ENCODE results near the gene ANKS1A. TPM values are rescaled to one million over a fixed set of nuclear protein-coding genes. Genes with fewer than 3 reads are reported as not detected.
A peak's percentile ranks its signal among the peaks of the same experiment; 100 is the strongest.

The ANKS1A gene
- total RNA-seq, 2 experiments from 2014 or later, result 6.0 to 6.7 TPM

GRCh38 chr6:34922177-34922663, 33.2 kb downstream of the ANKS1A start:
- Mint-ChIP-seq H3K36me3 (ENCODE audit: low read depth) (peaks cover 1% of the 10 kb centered on the region), H3K9me3 (no peaks in the 10 kb centered on the region), H3K4me3 (no peak overlapping the region), H3K27ac (no peak overlapping the region), H3K4me1 (ENCODE audit: low read depth) (peaks cover 7% of the 10 kb centered on the region), H3K27me3 (no peaks in the 10 kb centered on the region)
- ChIA-PET CTCF (no interaction called here), POLR2A (interaction anchor here (0.8 kb wide), 1 partner anchor 13 kb away, joined by 3 read pairs; no protein-coding TSS in a partner anchor)
- no peak for TF ChIP-seq CTCF (IDR thresholded peaks at IDR 0.05)
- intact Hi-C loops (cut with micrococcal nuclease), result no loop called here
- ATAC-seq (peak; percentile 58), DNase-seq (no peak)

GRCh38 chr6:34924831-34925625, 36.0 kb downstream of the ANKS1A start:
- ChIA-PET POLR2A (interaction anchor here (0.6 kb wide), 1 partner anchor 23 kb away, joined by 3 read pairs; no protein-coding TSS in a partner anchor), CTCF (interaction anchor here (1.7 kb wide), 1 partner anchor 62 kb away, joined by 4 read pairs; no protein-coding TSS in a partner anchor)
- TF ChIP-seq CTCF (IDR thresholded peaks at IDR 0.05), result no peak
- Mint-ChIP-seq H3K27ac (no peak overlapping the region), H3K4me1 (ENCODE audit: low read depth) (peaks cover 5% of the 10 kb centered on the region), H3K36me3 (ENCODE audit: low read depth) (no peaks in the 10 kb centered on the region), H3K9me3 (no peaks in the 10 kb centered on the region), H3K4me3 (no peak overlapping the region), H3K27me3 (no peaks in the 10 kb centered on the region)
- no peak for DNase-seq
- no peak for ATAC-seq
- intact Hi-C loops (cut with micrococcal nuclease), result no loop called here

DNA sequence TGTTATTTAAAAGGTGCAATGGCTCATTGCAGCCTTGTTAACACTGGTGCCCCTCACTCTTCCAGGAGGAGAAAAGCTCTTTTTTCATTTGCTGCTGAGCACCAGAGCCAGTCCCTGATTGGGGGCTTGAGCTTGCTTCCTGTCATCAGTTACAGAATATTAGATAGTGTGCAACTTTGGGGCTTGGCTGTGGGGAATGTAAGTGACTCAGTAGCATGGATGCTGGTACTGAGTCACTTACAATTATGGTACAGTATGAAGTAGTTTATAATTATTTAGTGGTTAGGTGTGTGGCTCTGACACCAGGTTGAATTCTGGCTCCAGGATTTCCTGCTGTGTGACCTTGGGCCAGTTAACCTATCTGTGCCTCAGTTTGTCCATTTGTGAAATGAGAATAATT, 37.6 kb downstream of the ANKS1A start:
- H3K27ac Mint-ChIP-seq, result no peak overlapping the region
- ATAC-seq (peak; percentile 55), DNase-seq (no peak)
- H3K4me3 Mint-ChIP-seq, result no peak overlapping the region
- no peaks in the 10 kb centered on the region for H3K9me3 Mint-ChIP-seq
- H3K4me1 Mint-ChIP-seq (ENCODE audit: low read depth), result peaks cover 5% of the 10 kb centered on the region
- no peaks in the 10 kb centered on the region for H3K36me3 Mint-ChIP-seq (ENCODE audit: low read depth)
- H3K27me3 Mint-ChIP-seq, result no peaks in the 10 kb centered on the region
- intact Hi-C loops (cut with micrococcal nuclease), result no loop called here
- CTCF ChIA-PET, result interaction anchor here (1.7 kb wide), 1 partner anchor 60 kb away, joined by 4 read pairs; no protein-coding TSS in a partner anchor
- TF ChIP-seq CTCF (IDR thresholded peaks at IDR 0.05), result no peak
- POLR2A ChIA-PET, result no interaction called here

- Mint-ChIP-seq H3K27me3 (no peaks in the 10 kb centered on the region), H3K4me1 (ENCODE audit: low read depth) (peaks cover 2% of the 10 kb centered on the region), H3K4me3 (no peak overlapping the region), H3K36me3 (ENCODE audit: low read depth) (no peaks in the 10 kb centered on the region), H3K9me3 (no peaks in the 10 kb centered on the region), H3K27ac (no peak overlapping the region)
- ChIA-PET CTCF (no interaction called here), POLR2A (no interaction called here)
- DNase-seq (no peak), ATAC-seq (no peak)
- no peak for TF ChIP-seq CTCF (IDR thresholded peaks at IDR 0.05)
- intact Hi-C loops (cut with micrococcal nuclease), result no loop called here
Measured at GRCh38 chr6:34928220-34928619, 39.2 kb downstream of the ANKS1A start.

DNA sequence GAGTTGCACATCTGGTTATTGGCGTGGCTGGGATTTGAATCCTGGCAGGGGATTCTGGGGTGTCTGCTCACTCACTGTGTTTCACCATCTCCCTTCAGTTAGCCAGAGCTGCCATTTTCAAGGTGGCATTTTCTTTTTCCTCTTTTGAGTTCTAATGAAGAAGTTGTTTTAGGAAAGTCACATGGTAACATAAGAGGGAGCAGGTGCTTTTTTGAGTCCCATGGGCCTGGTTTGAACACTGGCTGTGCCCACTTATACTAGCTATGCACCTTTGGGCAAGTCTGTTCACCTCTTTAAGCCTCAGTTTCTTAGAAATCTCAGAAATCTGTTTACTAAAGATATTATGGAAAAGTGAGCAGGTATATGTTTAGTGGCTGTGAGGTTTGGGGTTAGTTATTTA, 39.6 kb downstream of the ANKS1A start:
- ChIA-PET CTCF (no interaction called here), POLR2A (no interaction called here)
- TF ChIP-seq CTCF (IDR thresholded peaks at IDR 0.05), result no peak
- DNase-seq, result no peak
- Mint-ChIP-seq H3K27ac (no peak overlapping the region), H3K4me1 (ENCODE audit: low read depth) (peaks cover 2% of the 10 kb centered on the region), H3K36me3 (ENCODE audit: low read depth) (no peaks in the 10 kb centered on the region), H3K4me3 (no peak overlapping the region), H3K27me3 (no peaks in the 10 kb centered on the region), H3K9me3 (no peaks in the 10 kb centered on the region)
- ATAC-seq, result no peak
- intact Hi-C loops (cut with micrococcal nuclease), result no loop called here

Measured in activated CD8-positive, alpha-beta T cell treated with anti-CD3 and anti-CD28 coated beads for 36 hours (primary cell).